Measurements from ENCODE around the gene PSME4. TPM values are rescaled to one million over a fixed set of nuclear protein-coding genes. Genes with fewer than 3 reads are reported as not detected.

PSME4 gene, protein sequence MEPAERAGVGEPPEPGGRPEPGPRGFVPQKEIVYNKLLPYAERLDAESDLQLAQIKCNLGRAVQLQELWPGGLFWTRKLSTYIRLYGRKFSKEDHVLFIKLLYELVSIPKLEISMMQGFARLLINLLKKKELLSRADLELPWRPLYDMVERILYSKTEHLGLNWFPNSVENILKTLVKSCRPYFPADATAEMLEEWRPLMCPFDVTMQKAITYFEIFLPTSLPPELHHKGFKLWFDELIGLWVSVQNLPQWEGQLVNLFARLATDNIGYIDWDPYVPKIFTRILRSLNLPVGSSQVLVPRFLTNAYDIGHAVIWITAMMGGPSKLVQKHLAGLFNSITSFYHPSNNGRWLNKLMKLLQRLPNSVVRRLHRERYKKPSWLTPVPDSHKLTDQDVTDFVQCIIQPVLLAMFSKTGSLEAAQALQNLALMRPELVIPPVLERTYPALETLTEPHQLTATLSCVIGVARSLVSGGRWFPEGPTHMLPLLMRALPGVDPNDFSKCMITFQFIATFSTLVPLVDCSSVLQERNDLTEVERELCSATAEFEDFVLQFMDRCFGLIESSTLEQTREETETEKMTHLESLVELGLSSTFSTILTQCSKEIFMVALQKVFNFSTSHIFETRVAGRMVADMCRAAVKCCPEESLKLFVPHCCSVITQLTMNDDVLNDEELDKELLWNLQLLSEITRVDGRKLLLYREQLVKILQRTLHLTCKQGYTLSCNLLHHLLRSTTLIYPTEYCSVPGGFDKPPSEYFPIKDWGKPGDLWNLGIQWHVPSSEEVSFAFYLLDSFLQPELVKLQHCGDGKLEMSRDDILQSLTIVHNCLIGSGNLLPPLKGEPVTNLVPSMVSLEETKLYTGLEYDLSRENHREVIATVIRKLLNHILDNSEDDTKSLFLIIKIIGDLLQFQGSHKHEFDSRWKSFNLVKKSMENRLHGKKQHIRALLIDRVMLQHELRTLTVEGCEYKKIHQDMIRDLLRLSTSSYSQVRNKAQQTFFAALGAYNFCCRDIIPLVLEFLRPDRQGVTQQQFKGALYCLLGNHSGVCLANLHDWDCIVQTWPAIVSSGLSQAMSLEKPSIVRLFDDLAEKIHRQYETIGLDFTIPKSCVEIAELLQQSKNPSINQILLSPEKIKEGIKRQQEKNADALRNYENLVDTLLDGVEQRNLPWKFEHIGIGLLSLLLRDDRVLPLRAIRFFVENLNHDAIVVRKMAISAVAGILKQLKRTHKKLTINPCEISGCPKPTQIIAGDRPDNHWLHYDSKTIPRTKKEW (N-terminal part only)
- 35.3 TPM for total RNA-seq

DNA sequence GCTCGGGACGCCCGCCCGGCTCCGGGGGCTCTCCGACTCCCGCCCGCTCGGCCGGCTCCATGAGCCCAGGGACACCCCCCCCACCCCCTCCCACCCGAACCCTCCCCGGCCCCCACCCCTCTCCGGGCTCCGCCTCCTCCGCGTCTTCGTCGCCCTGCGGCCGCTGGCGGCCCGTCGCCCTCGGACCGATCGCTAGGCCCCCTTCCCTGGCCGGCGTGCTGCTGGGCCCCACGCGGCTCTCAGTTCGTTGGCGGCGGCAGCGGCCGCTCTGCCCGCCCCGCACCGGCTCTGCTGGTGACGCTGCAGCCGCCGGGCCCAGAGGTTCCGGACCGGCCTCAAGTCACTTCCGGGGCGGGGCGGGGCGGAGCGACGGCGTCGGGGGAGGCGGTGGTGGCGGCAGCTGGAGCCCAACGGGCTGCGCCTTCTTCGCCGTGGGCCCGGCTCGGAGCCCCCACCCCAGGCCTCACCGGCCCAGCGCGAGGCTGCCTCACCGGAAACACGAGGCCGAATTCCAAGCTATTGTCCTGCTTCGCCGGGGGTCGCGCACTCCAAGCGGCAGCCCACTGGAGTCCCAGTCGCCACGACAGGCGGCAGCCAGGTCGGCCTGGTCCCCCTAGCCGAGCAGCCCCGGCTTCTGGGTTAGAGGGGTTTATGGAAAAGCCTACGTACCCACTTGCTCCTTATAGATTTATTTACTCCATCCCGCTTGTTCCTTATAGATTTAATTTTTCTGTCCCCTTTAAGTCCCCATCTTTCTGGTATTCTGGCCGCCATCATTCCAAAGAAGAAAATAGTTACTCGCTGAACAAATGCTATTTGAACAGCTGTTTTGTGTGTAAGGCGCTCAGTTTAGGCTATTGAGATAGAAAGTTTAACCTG lies at the start of gene PSME4:
PSME4 (minus strand) TSS at position 270 of the 879 bp plus-strand sequence; CDS start at position 61, 209 bp downstream.
- DNase-seq (ENCODE audit: low spot score), result peak; percentile 95
- ATAC-seq, result peak; percentile 94

DNA sequence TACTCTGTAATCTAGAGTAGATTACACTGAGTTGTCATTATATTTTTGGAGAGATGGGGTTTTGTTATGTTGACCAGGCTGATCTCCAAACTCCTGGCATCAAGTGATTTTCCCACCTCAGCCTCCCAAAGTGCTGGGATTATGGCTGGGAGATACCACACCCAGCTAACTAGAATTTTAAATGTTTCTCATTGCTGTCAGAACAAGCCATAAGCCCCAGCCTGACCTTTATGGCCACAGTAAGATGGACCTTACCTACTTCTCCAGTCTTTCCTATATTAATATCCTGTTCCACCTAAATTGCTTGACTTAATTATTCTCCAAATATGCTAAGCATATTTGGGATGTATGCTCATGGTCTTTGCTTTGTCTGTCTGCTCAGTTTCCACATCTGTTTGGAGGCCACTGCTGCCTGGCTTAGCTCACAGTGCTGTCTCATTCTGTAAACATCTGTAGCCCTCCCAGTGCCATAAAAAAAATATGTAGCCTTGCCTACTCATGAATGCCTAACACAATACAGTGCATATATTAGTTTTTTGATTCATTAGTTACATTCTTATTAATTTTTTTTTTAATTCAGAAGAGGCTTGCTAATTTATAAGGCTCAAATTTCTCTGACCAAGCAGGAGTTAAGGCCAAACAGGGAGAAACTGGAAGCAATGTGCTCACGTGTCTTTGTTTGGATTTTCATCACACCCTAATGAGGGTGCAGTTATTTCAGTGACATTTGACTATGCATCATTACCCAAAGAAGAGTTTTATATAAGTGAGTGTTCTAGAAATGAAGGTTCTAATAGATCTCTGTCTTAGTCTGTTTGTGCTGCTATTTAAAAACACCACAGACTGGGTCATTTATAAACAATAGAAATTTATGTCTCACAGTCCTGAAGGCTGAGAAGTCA lies 45.3 kb upstream of the PSME4 start:
- ATAC-seq (no peak), DNase-seq (ENCODE audit: low spot score) (no peak)

DNA sequence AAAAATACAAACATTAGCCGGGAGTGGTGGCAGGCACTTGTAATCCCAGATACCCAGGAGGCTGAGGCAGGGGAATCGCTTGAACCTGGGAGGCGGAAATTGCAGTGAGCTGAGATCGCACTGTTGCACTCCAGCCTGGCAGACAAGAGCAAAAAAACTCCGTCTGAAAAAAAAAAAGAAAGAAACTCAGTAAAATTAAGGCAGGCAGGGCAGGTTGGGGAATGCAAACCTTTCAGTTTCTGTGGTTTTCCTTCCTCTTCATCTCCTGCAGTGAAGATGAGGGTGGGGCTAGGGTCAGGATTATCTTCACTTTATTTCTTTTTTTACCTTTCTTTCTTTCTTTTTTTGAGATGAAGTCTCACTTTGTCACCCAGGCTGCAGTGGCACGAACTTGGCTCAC lies 43.2 kb upstream of the PSME4 start:
- ATAC-seq (no peak), DNase-seq (ENCODE audit: low spot score) (no peak)

DNA sequence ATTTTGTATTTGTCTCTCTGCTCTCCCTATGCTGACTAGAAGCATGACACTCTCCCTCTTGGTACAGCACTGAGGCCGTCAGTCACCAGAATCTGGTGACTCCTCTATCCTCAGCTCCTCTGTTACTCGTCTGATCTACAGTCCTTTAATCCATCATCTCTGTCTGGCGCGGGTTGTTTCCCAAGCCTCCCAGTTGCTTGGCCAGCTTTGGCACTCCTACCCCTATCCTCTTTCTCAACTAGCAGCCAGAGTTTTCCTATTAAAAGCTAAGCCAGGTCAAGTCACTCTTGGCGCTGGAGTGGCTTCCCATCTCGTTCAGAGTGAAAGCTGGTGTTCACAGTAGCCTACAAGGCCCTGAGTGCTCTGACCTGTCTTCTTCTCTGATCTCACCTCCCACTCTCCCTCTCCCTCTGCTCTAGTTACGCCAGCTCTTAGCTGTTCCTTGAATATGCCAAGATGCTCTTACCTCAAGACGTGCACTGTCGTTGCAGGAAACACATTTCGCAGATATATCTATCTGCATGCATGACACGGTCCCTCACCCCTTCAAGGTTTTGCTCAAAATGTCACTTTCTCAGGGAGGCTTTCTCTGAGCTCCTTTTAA lies 41.8 kb upstream of the PSME4 start:
- ATAC-seq (no peak), DNase-seq (ENCODE audit: low spot score) (no peak)

DNA sequence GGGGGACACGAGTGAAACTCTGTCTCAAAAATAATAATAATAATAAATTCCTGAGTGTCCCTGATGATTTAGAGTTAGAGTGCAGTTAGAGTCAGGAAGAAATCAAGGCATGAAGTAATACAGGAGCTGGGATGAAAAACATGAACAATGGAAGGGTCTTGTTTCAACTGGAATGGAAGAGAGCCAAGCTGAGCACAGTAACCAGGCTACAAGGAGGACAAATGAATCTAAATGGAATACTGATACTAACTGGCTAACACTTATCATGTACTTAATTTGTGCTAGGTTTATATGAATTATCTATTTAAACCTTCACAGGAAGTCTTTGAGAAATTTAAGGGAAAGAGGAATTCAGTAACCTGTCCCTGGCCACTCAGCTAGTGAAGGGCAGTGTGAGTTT lies 38.8 kb upstream of the PSME4 start:
- DNase-seq (ENCODE audit: low spot score) (no peak), ATAC-seq (no peak)

DNA sequence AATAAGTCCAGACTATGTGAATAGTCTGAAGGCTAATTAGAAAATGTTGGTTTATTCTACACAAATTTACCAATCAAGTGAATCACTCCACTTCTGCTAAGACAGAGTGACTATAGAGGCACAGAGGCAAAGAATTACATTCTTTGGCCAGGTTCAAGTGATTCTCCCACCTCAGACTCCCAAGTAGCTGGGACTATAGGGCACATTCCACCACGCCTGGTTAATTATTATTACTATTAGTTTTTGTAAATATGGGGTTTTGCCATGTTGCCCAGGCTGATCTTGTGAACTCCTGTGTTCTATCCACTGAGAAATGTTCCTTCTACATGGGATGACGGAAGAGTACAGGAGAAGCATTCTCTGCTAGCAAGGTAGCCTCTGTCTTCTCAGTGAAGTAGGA lies 37.6 kb upstream of the PSME4 start:
- DNase-seq (ENCODE audit: low spot score) (no peak), ATAC-seq (no peak)

DNA sequence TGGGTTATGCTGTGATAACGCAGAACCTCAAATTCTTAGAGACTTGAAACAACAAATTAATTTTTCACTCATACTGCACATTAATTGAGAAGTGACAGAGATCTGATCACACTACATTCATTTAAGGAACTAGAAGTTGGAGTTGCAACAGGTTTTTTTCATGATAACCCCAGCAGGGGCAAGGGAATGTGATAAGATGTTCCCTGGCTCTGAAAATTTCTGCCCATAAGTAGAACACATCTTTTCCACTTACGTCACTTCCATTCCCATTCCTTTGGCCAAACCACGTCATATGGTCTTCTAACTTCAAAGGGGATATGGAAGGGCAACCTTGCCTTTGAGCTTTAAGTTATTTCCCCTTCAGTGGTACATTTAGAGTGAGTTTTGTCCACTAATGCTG lies 29.7 kb upstream of the PSME4 start:
- DNase-seq (ENCODE audit: low spot score) (no peak), ATAC-seq (no peak)

DNA sequence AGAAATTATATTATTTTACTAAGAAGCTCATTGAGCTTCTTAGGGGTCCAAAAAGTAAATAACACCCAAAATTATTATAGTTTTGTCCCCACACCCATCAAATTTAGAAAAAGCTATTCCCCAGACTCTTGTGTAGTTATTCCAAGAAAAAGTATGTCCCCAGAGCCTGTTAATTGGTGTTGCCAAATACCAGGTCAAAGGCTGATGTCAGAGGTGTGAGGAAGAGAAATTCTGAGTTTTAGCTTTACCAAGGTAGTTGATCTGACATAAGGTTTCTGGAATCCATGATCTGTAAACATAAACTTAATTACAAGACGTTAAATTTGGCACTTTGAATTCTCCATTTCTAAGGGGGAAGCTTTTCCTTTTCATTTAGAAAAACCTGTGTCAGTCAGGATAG lies 29.3 kb upstream of the PSME4 start:
- ATAC-seq (no peak), DNase-seq (ENCODE audit: low spot score) (no peak)

DNA sequence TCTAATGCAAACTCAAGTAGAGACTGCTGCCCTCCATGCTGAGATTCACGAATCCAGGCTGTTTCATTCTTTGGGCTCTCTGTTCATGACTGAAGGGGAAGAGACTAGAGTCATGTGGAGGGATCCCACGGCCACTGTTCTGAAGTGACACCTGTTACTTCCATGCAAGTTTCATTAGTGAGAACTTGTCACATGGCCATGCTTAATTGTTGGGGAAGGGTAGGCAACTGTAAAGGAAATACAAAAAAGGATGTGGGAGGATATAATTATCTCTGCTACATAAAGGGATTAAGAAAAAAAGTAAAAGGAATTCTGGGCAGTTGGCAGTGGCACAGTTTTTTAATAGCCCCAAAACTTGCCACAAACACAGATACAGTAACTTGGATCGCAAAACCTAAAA lies 28.0 kb upstream of the PSME4 start:
- ATAC-seq, result no peak

DNA sequence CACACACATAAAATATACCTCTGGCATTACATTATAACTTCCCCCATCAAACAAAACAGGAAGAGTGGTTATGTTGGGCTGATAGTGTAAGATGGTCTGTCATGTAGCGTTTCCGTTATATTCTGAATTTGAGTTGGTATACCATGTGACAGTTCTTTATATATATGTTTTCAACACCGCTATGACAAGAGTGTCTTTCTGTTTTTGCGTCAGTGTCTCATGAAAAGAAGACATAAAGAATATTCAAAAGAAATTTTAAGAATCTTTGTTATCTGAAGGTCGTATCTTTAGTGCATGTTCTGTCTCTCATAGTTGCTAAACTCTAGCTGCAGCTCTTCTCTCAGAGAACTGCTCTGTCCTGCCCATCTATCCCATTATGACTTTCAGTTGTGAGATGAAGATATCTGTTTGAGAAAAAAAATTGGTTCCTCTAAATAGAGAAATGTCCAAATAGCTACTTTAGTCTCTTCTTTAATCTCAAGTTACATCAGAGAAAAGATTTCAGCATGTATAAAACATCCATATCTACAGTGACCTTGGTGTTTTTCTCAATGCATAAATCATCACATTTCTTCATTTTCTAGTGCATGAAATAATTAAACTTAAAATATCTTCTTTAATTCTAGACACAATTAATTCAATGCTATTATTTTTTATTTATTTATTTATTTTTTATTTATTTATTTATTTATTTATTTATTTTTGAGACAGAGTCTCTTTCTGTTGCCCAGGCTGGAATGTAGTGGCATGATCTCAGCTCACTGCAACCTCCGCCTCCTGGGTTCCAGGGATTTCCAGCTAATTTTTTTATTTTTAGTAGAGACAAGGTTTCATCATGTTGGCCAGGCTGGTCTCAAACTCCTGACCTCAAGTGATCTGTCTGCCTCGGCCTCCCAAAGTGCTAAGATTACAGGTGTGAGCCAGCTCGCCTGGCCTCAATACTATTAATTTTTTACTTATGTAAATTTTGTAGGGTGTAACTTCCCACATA lies 24.3 kb upstream of the PSME4 start:
- no peak for ATAC-seq
- no peak for DNase-seq (ENCODE audit: low spot score)

More for the DNA sequence above, 28.0 kb upstream of the PSME4 start:
- no peak for DNase-seq (ENCODE audit: low spot score)

DNA sequence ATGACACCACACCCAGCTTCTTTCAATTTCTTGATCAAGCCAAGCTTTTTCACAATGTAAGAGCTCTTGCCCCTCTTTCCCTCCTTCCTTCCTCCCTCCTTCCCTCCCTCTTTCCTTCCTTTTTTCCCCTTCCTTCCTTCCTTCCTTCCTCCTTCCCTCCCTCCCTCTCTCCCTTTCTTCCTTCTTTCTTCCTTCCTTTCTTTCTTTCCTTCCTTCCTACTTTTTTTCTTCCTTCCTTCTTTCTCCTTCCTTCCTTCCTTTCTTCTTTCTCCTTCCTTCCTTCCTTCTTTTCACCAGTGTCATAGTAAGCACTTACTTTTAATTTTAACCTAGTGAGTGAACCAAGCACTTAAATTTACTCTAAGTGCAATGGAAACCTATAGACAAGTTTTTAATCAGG lies 21.2 kb upstream of the PSME4 start:
- ATAC-seq, result no peak
- DNase-seq (ENCODE audit: low spot score), result no peak

DNA sequence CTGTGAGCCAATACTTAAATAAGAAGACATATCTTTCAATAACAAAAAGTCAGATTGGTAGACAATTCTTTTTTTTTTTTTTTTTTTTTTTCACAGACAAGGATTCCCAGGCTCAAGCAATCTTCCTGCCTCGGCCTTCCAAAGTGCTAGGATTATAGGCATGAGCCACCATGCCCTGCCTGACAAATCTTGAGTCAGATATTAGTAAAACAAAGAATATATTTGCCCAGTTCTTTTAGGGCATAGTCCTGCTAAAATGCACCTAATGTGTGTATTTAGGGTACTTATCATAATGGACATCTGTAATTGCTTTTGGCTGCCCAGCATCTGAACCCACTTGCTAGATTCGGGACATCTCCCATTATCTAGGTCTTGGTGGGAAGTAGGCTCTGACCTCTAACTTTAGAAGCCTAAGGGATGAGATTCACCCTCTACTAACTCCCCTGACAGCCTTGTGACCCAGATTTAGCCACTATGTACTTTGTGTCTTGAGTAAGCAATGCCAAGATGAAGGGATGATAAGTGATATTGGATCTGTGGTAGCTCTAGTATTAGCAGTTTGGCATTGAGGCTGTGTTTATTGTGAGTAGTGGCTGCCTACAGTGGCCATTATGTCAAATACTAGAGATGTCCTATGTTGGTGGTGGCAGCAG lies 18.5 kb upstream of the PSME4 start:
- ATAC-seq, result peak; percentile 82

DNA sequence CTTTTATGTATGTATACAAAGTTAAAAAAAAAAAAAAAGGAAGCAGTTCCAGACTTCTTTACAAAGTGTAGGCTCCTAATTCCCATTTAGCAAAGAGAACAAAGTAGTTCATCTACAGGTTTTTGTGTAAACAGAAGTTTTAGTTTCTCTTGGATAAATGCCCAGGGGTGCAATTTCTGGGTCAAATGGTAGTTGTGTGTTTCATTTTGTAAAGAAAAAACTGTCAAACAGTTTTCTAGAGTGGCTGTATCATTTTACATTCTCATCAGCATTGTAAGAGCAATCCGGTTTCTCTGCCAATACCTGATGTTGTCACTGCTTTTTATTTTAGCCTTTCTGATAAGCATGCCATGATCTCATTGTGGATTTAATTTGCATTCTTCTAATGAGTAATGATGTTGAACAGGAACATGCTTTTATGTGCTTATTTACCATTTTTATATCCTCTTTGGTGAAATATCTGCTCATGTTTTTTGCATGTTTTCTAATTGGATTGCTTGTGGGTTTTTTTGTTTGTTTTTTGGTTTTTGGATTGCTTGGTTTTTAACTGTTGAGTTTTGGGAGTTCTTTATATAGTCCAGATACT lies 16.6 kb upstream of the PSME4 start:
- DNase-seq (ENCODE audit: low spot score) (no peak), ATAC-seq (peak; percentile 73)

More for the DNA sequence above, 18.5 kb upstream of the PSME4 start:
- DNase-seq (ENCODE audit: low spot score), result no peak

DNA sequence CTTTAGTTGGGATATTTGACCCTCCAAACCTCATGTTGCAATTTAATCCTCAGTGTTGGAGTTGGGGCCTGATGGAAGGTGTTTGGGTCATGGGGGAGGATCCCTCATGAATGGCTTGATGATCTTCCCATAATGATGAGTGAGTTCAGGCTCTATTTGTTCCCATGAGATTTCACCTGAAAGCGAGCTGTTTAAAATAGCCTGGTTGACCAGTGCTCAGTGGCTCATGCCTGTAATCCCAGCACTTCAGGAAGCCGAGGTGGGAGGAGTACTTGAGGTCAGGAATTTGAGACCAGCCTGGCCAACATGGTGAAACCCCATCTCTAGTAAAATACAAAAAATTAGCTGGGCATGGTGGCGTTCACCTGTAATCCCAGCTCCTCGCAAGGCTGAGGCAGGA lies 14.9 kb upstream of the PSME4 start:
- ATAC-seq, result no peak
- DNase-seq (ENCODE audit: low spot score), result no peak

DNA sequence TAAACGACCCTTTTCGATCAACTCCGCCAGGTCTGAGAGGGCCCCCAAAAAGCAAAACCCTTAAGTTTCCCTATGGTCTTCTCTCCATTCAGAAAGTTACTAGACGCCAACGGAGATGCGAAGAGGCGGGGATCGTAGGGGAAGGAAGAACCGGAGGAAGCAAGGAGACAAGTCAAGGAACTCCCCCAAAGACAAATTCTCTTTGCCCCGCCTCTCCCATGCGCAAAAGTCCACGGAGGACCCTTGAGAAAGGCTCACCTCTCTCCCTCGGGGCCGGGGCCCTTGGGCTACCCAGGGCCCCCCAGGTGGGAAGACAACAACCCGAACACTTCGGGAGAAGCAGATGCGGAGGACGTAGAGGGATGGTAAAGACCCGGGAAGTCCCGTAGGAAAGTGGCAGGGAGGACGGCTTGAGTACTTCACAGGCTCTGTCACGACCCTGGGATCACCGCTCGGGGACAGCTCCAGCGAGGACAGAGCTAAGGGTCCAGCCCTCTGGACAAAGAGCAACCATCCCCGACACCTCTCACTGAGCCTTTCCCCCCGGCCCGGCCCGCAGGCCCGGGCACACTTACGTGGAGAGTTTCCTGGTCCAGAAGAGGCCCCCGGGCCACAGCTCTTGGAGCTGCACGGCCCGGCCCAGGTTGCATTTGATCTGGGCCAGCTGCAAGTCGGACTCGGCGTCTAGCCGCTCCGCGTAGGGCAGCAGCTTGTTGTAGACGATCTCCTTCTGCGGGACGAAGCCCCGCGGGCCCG lies 647 bp downstream of the PSME4 start:
- ATAC-seq, result peak; percentile 52
- peak; percentile 50 for DNase-seq (ENCODE audit: low spot score)

Measured in left lobe of liver (tissue), 2 donors.